ENCODE data around the gene AKR1D1.

GRCh38 chr7:138036135-138036534, 40.1 kb upstream of the AKR1D1 start:
- TF ChIP-seq EZH2 (IDR thresholded peaks at IDR 0.05; ENCODE audit: borderline replicate concordance, low read depth, low read length, severe bottlenecking) (no peak), CTCF (IDR thresholded peaks at IDR 0.05; ENCODE audit: extremely low read depth in 1 of 2, insufficient read depth in 1 of 2, low read depth in 1 of 2, low read length in 2 of 2) (no peak), MAX (IDR thresholded peaks at IDR 0.05; ENCODE audit: insufficient read depth, insufficient read length) (no peak), POLR2AphosphoS5 (IDR thresholded peaks at IDR 0.05; ENCODE audit: insufficient read depth, low read depth, low read length) (no peak), POLR2A (IDR thresholded peaks at IDR 0.05; ENCODE audit: low read depth, low read length) (no peak), FOS (IDR thresholded peaks at IDR 0.05; ENCODE audit: borderline replicate concordance, insufficient read depth, low read length) (no peak), MYC (IDR thresholded peaks at IDR 0.05; ENCODE audit: low read depth, low read length) (no peak), GATA2 (IDR thresholded peaks at IDR 0.05; ENCODE audit: insufficient read depth, insufficient read length, low read depth, low read length) (no peak)
